HG03097 (cell line): ENCODE measurements around the gene IGSF23.

ENCODE experiments used
- ATAC-seq: cut with Tn5 transposase; IDR thresholded peaks from one replicate; pipeline ENCODE4 v1.9.1; 2021; ENCODE audit not compliant: unreplicated experiment, low FRiP score

The IGSF23 gene, protein sequence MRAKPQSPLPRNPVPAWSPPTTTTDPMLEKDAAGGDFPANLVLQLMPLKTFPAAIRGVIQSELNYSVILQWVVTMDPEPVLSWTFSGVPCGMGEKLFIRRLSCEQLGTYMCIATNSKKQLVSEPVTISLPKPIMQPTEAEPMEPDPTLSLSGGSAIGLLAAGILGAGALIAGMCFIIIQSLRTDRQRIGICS

DNA sequence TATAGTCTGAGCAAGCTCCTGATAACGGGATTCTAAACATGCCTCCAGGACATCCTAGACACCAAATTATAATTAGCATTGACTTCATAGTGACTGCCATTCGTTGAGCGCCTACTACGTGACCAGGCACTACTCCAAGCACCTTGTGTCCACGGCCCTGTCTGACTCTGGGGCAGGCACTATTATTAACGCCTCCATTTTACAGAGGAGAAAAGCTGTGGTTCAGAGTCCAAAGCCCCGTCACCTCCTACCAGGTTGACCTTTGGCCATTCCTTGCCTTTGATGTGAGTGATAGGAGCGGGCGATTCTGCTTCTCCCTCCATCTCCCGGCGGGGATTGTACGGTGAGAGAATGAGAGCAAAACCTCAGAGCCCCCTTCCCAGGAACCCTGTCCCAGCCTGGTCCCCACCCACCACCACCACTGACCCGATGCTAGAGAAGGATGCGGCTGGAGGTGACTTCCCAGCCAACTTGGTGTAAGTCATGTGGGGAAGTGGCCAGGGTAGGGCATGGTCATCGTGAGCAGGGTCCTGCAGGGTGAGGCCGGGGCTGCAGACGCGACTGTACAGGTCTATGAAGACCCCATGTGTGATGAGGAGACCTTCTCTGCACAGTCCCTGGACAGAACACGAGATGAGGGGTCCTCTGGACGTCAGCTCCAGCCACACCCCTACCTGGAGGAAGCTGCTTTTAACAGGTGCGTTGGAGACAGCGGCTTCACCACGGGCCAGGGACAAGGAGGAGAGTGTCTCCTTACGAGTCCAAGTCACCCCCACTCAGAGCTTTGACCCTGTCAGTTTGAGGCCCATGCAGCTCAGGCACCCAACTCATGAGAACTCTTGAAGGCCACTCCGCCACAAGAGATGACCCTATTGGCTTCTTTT lies at the start of gene IGSF23:
Gene IGSF23 (plus strand): TSS at position 269 of the 884 bp plus-strand sequence. CDS start 83 bp downstream, at position 352.
- ATAC-seq = no peak

DNA sequence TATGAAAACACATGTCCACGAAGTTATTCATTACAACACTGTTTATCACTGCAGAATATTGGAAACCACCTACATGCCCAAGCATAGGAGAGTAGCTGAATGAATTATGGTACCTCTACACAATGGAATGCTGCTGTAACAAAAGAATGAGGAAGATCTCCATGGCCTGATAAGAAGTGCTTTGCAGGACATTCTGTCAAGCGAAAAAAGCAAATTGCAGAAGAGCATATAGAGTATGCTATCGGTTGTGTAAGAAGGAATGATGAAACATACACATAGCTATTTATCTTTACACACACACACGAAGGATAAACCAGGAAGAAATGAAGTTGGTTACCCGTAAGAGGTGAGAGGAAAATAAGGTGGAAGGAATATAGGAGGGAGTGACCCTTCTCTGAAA lies 46.4 kb upstream of the IGSF23 start:
- ATAC-seq = no peak

DNA sequence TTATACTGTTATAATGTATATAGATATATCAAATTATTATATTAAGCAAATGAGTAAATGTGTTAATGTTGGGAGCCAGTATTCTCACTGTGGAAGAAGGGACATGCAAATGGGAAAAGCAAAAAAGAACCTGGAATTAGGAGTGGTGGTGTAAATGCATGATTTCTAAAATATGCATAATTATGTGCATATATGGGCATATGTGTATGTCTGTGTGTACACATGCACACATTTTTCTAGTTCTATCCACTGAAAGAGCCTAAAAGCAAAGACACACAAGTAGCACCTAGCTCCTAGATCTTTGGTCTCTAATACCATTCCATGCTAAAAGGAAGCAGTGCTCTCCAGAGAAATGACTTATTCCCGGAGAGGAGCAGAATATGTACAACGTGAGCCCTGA lies 45.6 kb upstream of the IGSF23 start:
- ATAC-seq = no peak

DNA sequence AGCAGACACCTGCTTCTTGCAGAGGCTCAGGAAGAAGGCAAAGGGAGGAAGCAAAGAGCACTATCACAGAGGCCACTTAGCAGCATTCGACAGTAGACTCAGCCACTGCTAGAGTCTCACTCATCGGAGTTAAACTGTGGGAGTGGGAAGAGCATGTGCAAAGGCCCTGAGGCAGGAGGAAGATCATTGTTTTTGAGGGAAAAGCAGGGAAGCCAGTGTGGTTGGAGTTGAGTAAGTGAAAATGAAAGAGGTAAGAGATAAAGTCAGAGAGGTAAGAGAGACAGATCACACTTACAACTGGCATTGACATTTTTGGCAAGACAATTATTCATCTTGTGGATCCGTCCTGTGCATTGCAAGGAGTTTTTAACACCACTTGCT lies 42.8 kb upstream of the IGSF23 start:
- ATAC-seq = no peak

DNA sequence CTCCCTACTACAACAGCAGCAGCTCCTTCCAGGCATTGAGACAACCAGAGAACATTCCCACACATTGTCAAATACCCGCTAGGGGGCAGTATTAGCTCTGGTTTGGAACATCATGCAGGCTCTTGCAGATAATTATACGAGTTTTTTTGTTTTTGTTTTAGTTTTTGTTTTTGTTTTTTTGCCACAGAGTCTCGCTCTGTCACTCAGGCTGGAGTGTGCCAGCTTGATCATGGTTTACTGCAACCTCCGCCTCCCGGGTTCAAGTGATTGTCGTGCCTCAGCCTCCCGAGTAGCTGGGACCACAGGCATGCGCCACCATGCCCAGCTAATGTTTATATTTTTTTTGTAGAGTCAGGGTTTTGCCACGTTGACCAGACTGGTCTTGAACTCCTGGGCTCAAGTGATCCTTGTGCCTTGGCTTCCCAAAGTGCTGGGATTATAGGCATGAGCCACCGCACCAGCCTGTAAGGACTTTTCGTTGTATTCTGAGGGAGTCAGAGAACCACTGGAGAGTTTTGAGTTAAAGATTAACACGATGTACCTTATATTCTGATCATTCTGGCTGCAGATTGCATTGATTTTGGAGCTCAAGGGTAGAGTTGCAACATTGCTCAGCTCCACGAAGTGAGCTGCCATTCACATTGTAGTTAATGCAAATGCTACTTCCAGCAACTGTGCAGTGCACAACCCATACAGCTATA lies 42.2 kb upstream of the IGSF23 start:
- no peak for ATAC-seq

DNA sequence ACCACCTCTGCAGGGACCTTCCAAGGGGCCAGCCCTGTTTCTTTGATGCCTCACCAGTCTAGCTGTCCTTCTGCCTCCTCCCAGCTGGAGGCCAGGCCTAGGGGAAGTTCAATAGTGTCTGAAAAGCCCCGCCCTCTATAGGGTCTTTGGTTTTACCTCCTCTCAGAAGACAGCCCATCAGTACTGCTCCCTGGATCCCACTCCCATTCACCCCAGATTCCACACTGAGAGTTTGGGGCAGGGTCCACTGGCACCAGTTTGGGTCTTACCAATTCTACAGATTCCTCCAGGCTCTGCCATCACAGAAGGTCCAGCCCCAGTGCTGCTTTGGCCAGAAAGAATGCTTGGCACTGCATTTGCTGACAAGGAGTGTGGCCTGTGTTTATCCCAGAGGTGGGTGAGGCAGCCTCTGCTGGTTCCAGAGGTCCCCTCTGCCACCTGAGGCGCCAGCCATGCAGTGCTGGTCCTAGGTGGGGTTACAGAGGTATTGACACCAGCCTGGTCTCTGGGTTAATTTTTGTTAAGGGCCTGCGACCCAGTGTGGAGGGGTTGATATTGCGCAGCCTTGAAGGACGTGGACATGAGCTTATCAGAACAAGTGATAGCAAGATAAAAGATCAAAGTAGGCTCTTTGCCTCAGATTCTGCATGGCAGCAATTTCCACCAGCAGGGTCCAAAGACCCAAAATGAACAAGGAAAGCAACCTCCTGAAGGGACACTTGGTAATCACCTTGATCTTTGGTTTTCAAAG lies 41.4 kb upstream of the IGSF23 start:
- ATAC-seq = no peak

DNA sequence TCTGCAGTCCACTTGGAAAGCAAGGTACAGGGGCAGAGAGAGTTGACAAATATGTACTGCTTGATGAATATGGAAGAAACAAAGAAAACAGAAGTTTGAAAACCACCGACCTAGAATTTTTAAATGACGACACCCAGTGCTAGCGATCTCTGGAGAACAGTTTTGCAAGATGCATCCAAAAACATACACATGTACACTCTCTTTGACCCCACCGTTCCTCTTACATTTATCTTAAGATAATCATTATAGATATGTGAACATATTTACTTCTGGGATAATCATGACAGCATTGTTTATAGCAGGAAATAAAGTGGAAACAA lies 40.8 kb upstream of the IGSF23 start:
- ATAC-seq = no peak

DNA sequence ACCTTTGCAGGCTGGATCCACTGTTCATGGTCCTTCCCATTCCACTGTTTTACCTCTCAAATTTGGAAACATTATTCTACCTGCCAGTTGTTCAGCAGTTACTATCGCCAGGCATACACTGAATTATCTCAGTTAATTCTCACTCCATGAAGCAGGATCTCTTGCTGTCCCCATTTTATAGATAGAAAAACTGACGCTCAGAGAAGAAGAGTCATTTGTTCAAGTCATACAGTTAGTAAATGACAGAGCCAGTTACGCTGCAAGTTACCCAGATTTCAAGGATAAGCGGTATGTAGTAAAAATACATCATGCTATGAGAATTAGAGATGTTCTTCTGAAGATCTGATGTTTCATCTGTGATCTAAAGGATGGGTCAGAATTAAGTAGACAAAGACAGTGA lies 40.2 kb upstream of the IGSF23 start:
- no peak for ATAC-seq

DNA sequence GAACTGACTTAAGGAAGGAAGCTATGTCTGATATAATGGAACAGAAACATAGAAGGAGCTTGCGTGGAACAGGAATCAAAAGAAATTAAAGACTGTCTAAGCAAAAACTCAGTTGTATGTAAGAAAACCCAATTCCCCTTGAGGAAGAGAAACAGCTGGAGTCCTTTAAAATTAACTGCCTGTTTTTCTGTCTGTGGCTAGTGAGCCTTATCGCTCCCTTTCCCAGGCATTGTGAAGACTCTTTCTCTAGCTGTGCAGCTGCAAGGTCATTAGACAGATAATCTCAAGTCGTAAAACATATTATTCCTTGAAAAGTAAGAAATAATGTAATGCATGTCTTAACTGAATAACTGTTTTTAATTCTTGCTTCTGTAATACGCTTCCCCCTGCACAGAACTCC lies 39.7 kb upstream of the IGSF23 start:
- no peak for ATAC-seq

DNA sequence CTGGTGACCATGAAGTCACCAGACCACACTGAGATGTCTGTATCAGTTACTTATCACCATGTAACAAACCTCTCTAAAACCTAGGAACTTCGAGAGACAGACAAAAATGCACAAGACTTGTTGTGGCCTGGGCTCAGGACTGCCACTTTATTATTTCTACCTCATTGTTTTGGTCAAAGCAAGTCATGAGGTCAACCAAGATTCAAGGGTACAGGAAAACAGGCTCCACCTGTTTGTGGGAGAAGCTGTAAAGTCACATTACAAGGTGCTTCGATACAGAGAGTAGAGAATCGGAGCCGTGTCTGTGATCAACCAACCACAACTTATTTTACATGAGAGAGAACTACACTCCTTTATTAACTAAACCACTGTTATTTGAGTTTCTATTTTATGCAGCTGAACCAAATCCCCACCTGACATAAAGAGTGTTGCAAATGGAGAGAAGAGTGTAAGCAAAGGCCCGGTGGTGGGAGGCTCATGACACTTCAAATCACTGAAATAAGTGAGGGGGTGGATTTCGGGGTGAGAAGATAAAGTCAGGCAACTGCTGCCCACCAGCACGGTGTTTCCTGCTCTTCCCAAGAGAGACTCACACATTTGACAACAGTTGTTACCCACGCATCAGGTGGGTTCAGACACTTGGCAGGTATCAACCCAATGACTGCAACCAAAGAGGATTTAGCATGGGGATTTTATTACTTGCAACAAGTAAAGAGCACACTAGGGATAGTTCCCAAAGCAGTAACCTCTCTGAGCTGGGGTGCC lies 39.0 kb upstream of the IGSF23 start:
- no peak for ATAC-seq

DNA sequence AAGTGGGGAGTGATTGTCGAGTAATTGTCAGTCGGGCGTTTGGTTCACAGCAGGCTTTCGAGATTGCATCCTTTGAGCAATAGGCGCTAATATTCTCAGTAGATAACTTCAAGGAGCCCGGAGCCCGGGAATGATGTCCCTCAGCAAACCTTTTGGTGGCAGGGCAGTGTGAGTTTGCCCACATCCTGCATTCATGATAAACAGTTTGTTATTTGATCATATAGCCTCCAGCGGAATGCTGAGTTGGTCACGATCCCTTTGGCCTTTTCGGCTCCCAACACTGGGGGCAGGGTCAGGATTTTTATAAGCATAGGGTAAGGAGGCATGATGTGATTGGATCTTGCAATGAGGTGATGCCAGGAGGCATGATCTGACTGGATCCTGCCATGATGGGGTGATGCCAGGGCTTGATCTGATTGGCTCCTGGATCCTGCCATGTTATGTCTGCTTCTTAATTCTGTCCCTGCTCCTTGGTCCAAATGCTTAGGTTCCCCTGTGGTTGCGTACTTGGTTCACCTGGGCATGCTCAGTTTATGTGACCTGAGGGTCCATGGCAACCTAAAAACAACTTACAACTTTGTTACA lies 38.2 kb upstream of the IGSF23 start:
- no peak for ATAC-seq

DNA sequence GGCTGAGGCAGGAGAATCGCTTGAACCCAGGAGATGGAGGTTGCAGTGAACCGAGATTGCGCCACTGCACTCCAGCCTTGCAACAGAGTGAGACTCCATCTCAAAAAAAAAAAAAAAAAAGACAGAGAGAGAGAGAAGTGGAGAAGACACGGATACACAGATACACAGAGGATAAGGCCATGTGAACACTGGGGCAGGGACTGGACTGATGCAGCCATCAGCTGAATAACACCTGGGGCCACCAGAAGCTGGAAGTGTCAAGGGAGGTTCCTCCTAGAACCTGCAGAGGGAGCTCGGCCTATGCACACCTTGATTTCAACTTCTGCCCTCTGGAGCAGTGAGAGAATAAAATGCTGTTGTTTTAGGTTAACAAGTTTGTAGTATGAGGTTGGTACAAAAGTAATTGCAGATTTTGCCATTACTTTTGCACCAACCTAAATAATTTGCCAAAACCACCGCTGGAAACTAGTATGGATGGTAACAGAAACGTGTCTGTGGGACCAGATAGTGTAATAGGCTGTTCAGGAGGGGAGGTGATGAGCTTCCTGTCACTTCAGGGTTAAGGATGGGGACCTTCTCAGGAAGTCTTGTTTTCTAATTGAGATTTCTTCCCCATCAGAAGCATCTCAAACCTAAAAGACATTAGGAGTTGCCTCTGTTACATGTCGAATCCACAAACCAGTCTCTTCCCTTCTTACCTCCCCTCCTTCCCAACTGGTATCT lies 36.4 kb upstream of the IGSF23 start:
- ATAC-seq = no peak

DNA sequence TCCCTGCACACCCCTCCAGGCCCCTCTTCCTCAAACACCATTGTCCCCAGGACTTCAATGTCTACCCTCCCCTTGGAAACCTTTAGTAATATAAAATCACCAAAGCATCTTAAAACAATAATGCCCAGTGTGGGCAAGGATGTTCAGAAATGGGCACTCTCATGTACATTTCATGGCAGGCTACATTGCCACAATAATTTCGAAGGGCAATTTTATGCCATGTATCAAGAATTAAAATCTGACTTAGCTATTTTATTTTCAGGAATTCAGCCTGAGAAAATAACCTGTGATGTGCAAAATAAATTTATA lies 35.8 kb upstream of the IGSF23 start:
- ATAC-seq = no peak

DNA sequence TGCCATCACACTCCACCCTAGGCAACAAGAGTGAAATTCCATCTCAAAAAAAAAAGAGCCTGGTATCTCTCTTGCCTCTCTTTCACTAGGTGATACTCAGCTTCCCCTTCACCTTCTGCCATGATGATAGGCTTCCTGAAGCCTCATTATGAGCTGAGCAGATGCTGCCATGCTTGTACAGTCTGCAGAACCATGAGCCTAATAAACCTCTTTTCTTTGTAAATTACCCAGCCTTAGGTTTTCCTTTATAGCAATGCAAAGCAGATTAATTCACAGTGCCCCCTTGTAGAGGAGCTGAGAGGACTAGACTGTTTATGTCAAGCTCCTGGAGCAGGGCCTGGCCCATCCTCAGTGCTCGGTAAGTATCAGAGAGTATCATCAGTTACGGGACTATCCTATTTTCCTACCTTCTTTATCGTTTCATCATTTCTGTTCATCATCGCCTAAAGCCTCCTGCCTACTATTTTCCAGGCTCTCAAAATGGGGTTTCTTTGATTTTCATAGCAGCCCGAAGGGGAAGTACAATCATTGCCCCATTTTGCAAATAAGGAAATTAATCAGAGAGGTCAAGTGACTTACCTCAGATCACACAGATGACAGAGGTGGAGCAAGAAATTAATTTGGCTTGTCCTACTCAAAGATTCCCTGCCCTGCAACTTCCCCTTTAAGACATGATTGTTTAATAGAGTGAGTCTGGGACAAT lies 33.5 kb upstream of the IGSF23 start:
- ATAC-seq = no peak

DNA sequence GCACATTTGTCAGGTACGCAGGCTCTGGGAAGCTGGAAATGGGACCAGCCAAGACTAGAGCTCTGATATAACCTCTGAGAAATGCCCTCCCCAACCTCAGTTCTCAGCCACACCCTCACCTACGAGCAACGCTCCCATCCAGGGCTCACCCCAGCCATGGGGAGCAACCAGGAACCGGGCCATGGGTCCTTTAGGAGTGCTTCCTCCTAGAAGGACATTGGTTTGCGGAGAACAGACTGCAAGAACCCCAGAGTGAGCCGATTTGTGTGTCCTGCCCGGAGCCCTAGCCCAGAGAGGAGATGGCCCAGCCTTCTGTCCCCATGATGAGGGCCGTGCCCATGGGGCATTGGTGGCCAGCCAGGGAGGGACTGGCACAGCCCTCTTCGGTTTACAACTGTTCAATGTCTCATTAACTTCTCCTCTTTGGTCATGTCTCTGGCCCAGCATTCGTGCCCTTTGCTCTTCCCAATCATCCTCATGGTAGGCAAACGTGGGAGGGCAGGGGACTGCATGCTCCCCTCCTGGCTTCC lies 32.9 kb upstream of the IGSF23 start:
- ATAC-seq = no peak

DNA sequence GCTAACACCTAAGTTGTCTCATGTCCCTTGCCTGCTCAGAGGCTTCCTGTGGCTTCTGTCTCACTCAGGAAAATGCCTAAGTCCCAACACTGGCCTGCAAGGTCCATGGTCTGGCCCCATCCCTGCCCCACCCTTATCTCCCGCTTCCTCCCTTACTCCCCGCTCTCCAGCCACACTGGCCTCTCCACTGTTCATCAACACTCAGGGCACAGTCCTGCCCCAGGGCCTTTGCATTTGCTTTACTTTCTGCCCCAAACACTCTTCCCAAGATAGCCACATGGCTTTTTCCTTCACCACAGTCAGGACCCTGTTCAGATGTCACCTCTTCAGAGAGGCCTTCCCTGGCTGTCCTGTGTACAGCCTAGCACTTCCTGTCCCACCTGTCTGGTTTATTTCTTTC lies 32.1 kb upstream of the IGSF23 start:
- no peak for ATAC-seq

DNA sequence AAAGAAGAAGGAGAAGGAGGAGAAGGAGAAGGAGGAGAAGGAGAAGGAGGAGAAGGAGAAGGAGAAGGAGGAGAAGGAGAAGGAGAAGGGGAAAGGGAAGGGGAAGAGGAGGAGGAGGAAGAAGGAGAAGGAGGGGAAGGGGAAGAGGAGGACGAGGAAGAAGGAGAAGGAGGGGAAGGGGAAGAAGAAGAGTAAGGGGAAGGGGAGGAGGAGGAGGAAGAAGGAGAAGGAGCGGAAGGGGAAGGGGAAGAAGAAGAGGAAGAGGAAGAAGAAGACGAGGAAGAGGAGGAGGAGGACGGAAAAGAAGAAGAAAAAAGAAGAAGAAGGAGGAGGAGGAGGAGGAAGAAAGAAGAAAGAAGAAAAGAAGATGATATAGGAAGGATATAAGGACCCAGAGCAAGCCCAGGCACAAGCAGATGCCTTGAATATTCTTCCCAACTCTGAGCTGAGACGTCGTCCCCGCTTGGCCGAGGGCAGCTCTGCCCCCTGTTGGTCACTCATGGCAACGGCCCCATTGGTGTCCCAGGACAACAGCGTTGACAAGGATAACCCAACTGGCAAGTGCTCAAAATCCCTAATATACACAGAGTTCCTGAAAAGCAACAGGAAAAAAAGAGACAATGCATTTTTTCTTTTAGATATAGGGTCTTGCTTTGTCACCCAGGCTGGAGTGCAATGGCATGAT lies 30.6 kb upstream of the IGSF23 start:
- ATAC-seq = no peak
